ENCODE results near the gene TRIP4. TPM values are rescaled to one million over a fixed set of nuclear protein-coding genes. Genes with fewer than 3 reads are reported as not detected.

TRIP4 gene
- total and polyA plus RNA-seq, 5 donors from 2014 or later, result 26.3 to 47.3 (median 38.2) TPM

DNA sequence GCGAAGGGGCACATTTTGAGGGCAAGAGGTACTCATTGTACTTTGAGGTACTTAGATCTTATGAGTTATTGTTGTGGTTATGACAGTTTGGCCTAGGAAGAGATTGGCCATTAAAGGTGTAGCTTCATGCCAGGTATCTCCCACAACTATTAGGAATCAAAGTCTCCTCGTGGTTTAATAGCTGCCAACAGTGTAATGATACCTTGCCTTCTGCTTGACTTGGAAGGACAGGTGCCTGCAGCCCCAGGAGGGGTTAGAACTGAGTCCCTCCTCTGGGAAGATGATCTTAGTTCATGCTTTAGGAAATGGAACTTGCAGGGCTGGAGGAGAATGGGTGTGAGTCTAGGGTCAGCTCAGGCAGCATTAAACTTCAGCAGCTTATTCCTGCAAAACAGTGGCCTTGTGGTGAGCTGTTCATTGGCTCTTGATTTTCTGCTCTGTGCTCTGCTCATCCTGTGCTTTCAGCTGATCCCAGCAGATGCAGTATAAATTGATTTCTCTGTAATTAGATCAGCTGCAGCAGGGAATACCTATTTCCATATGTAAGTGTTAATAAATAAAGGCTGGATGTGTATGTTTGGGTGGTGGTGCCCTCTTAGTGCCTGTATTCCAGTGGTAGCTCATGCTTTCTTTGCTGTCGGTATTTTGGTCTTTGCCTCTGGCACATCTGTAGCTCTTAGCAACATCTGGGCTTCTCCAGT is 113.2 kb downstream of the TRIP4 start:
- ATAC-seq (ENCODE audit: low read depth in 2 of 2) (no peak), DNase-seq (no peak)
- no peaks in the 10 kb centered on the region for H3K27me3 Mint-ChIP-seq
- H3K9me3 ChIP-seq (ENCODE audit: control insufficient read depth in 2 of 2, low read length in 2 of 2), result no peaks in the 10 kb centered on the region
- H3K36me3 Mint-ChIP-seq, result peaks cover 40% of the 10 kb centered on the region
- no peak overlapping the region for H3K27ac ChIP-seq (ENCODE audit: insufficient read depth, low read length, poor library complexity, severe bottlenecking)
- H3K4me3 Mint-ChIP-seq, result peak overlapping the region in 1 of 4 donors; percentile 15
- H3K4me1 Mint-ChIP-seq, result peaks cover 25 to 77% (median 56%) of the 10 kb centered on the region in 4 donors
- no peaks in the 10 kb centered on the region for H3K9me3 Mint-ChIP-seq
- no peaks in the 10 kb centered on the region for H3K27me3 ChIP-seq (ENCODE audit: control insufficient read depth, insufficient read depth, low read length)
- peak overlapping the region; percentile 42 to 90 (median 78) for H3K27ac Mint-ChIP-seq
- peaks cover 35% of the 10 kb centered on the region for H3K4me1 ChIP-seq (ENCODE audit: control insufficient read depth, insufficient read depth, low read length, poor library complexity, severe bottlenecking)
- H3K4me3 ChIP-seq (ENCODE audit: low read depth, low read length), result no peak overlapping the region
- H3K36me3 ChIP-seq (ENCODE audit: control insufficient read depth, insufficient read depth, low read length), result peaks cover 22% of the 10 kb centered on the region

DNA sequence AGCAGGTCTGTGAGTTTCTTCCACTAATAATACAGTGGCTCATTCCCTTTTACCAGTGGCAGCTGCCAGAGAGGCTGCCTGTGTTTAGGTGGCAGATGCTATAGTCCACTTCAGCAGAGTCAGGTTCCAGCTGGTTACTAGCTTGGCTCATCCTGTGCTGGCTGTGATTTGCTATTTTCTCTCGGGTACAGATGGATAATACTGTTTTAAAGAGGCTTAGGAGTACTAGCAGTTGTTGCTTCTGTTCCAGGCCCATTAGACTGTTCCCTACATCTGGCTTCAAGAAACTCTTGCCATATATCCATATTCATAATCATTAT is 113.7 kb downstream of the TRIP4 start:
- H3K9me3 Mint-ChIP-seq, result no peaks in the 10 kb centered on the region
- H3K27ac ChIP-seq (ENCODE audit: insufficient read depth, low read length, poor library complexity, severe bottlenecking), result no peak overlapping the region
- no peak overlapping the region for H3K4me3 Mint-ChIP-seq

DNA sequence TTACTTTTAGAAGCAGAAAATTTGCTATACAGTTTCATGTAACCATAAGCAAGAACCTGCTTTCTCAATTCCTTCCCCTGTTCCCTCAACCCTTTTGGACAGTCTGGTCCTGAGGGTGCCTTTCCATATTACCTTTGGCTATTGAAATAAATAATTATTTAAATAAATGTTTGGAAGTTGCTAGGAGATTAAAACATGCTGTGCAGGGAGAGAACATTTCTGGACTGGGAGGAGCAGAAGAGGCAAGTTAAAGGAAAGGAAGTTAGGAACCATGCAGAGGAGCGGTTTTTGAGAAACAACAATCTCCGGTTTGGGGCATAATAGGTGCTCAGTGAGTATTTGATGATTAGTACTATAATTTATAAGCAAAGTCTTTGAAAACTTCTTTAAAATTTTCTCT is 114.5 kb downstream of the TRIP4 start:
- no peaks in the 10 kb centered on the region for H3K9me3 Mint-ChIP-seq
- H3K36me3 ChIP-seq (ENCODE audit: control insufficient read depth, insufficient read depth, low read length), result peaks cover 20% of the 10 kb centered on the region
- H3K4me1 Mint-ChIP-seq, result peaks cover 19 to 74% (median 52%) of the 10 kb centered on the region in 4 donors
- no peaks in the 10 kb centered on the region for H3K27me3 Mint-ChIP-seq
- ATAC-seq (ENCODE audit: low read depth in 2 of 2), result no peak
- H3K9me3 ChIP-seq (ENCODE audit: control insufficient read depth in 2 of 2, low read length in 2 of 2), result no peaks in the 10 kb centered on the region
- H3K4me1 ChIP-seq (ENCODE audit: control insufficient read depth, insufficient read depth, low read length, poor library complexity, severe bottlenecking), result peaks cover 35% of the 10 kb centered on the region
- H3K27me3 ChIP-seq (ENCODE audit: control insufficient read depth, insufficient read depth, low read length), result no peaks in the 10 kb centered on the region
- H3K27ac ChIP-seq (ENCODE audit: insufficient read depth, low read length, poor library complexity, severe bottlenecking), result peak overlapping the region; percentile 66
- DNase-seq, result no peak
- H3K27ac Mint-ChIP-seq, result peak overlapping the region; percentile 76 to 99 (median 90)
- peak overlapping the region in 1 of 4 donors; percentile 2 for H3K4me3 Mint-ChIP-seq
- peaks cover 35% of the 10 kb centered on the region for H3K36me3 Mint-ChIP-seq
- H3K4me3 ChIP-seq (ENCODE audit: low read depth, low read length), result peak overlapping the region; percentile 4

More for the DNA sequence above, 113.7 kb downstream of the TRIP4 start:
- Histone ChIP-seq H3K4me3 (ENCODE audit: low read depth, low read length) (no peak overlapping the region), H3K9me3 (ENCODE audit: control insufficient read depth in 2 of 2, low read length in 2 of 2) (no peaks in the 10 kb centered on the region), H3K27me3 (ENCODE audit: control insufficient read depth, insufficient read depth, low read length) (no peaks in the 10 kb centered on the region), H3K4me1 (ENCODE audit: control insufficient read depth, insufficient read depth, low read length, poor library complexity, severe bottlenecking) (peaks cover 35% of the 10 kb centered on the region), H3K36me3 (ENCODE audit: control insufficient read depth, insufficient read depth, low read length) (peaks cover 20% of the 10 kb centered on the region)
- peaks cover 36% of the 10 kb centered on the region for H3K36me3 Mint-ChIP-seq
- H3K27me3 Mint-ChIP-seq, result no peaks in the 10 kb centered on the region
- peak overlapping the region; percentile 42 to 90 (median 78) for H3K27ac Mint-ChIP-seq
- H3K4me1 Mint-ChIP-seq, result peaks cover 20 to 73% (median 53%) of the 10 kb centered on the region in 4 donors
- ATAC-seq (ENCODE audit: low read depth in 2 of 2) (no peak), DNase-seq (no peak)

DNA sequence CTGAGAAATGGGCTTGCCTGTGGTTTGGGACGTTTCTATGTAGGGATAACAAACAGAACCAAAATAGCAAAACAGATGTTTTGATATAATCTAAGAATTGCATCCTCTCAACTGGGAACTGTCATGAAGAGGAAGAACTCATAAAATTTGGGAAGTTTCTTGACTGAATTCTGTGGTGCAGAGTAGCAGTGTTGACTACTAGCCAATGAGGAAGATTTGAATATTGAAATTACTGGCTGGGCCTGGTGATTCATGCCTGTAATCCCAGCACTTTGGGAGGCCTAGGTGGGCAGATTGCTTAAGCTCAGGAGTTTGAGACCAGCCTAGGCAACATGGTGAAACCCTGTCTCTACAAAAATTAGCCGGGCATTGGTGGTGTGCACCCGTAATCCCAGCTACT is 114.9 kb downstream of the TRIP4 start:
- Histone ChIP-seq H3K27me3 (ENCODE audit: control insufficient read depth, insufficient read depth, low read length) (no peaks in the 10 kb centered on the region), H3K4me1 (ENCODE audit: control insufficient read depth, insufficient read depth, low read length, poor library complexity, severe bottlenecking) (peaks cover 35% of the 10 kb centered on the region), H3K4me3 (ENCODE audit: low read depth, low read length) (no peak overlapping the region), H3K36me3 (ENCODE audit: control insufficient read depth, insufficient read depth, low read length) (peaks cover 20% of the 10 kb centered on the region), H3K9me3 (ENCODE audit: control insufficient read depth in 2 of 2, low read length in 2 of 2) (no peaks in the 10 kb centered on the region), H3K27ac (ENCODE audit: insufficient read depth, low read length, poor library complexity, severe bottlenecking) (peak overlapping the region; percentile 66)
- Mint-ChIP-seq H3K4me1 (peaks cover 22 to 77% (median 55%) of the 10 kb centered on the region in 4 donors), H3K4me3 (peak overlapping the region in 3 of 4 donors; percentile 11 to 39 (median 24)), H3K27me3 (no peaks in the 10 kb centered on the region), H3K27ac (peak overlapping the region; percentile 76 to 99 (median 90)), H3K36me3 (peaks cover 36% of the 10 kb centered on the region), H3K9me3 (no peaks in the 10 kb centered on the region)
- no peak for ATAC-seq (ENCODE audit: low read depth in 2 of 2)
- no peak for DNase-seq

DNA sequence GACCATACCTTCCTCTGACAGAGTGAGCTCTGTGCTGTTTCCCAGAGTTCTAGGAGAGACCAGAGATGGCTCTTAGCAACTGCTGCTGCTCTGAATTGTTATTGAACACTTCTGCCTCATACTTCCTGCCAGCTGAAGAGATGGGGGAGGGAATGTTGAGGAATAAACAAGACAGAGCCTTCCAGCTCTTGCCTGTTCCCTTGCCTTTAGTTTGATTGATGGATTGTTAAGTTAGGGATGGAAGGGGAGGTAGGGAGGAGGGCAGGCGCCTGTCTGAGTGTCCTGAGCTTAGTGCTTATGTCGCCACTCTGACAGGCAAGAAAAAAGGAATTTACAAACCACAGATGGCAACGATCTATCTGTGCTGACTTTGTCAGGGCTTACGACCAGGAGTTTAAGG is 115.6 kb downstream of the TRIP4 start:
- Histone ChIP-seq H3K9me3 (ENCODE audit: control insufficient read depth in 2 of 2, low read length in 2 of 2) (no peaks in the 10 kb centered on the region), H3K36me3 (ENCODE audit: control insufficient read depth, insufficient read depth, low read length) (peaks cover 20% of the 10 kb centered on the region), H3K27me3 (ENCODE audit: control insufficient read depth, insufficient read depth, low read length) (no peaks in the 10 kb centered on the region), H3K27ac (ENCODE audit: insufficient read depth, low read length, poor library complexity, severe bottlenecking) (peak overlapping the region; percentile 66), H3K4me3 (ENCODE audit: low read depth, low read length) (peak overlapping the region; percentile 56), H3K4me1 (ENCODE audit: control insufficient read depth, insufficient read depth, low read length, poor library complexity, severe bottlenecking) (peaks cover 35% of the 10 kb centered on the region)
- Mint-ChIP-seq H3K4me3 (peak overlapping the region in 3 of 4 donors; percentile 11 to 74 (median 39)), H3K4me1 (peaks cover 29 to 80% (median 59%) of the 10 kb centered on the region in 4 donors), H3K36me3 (peaks cover 41% of the 10 kb centered on the region), H3K27ac (peak overlapping the region; percentile 76 to 99 (median 90)), H3K9me3 (no peaks in the 10 kb centered on the region), H3K27me3 (no peaks in the 10 kb centered on the region)
- peak in 2 of 3 donors; percentile 8 to 24 for DNase-seq
- ATAC-seq (ENCODE audit: low read depth in 2 of 2), result peak in 1 of 2 donors; percentile 41

DNA sequence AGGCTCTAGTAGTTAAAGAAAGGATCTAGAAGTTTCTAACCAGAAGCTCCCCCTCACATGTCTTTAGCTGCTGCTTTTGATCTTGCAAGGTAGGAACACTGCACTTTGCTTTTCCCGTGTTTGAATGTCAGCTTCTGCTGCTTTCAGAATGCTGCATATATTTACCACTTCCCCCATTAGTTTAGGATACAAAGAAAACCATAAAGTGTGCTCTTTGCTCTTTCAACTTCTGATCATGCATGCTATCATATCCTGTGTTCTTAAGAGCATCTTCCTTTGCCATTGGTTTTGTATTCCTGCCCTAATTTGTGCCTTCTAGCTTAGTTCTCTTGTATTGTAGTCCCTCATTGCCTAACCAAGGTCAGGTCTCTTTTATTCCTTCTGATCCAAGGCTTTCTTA is 116.0 kb downstream of the TRIP4 start:
- peaks cover 39% of the 10 kb centered on the region for H3K36me3 Mint-ChIP-seq
- peak overlapping the region; percentile 56 for H3K4me3 ChIP-seq (ENCODE audit: low read depth, low read length)

More for the DNA sequence above, 116.0 kb downstream of the TRIP4 start:
- Histone ChIP-seq H3K27me3 (ENCODE audit: control insufficient read depth, insufficient read depth, low read length) (no peaks in the 10 kb centered on the region), H3K27ac (ENCODE audit: insufficient read depth, low read length, poor library complexity, severe bottlenecking) (peak overlapping the region; percentile 66), H3K4me1 (ENCODE audit: control insufficient read depth, insufficient read depth, low read length, poor library complexity, severe bottlenecking) (peaks cover 35% of the 10 kb centered on the region), H3K9me3 (ENCODE audit: control insufficient read depth in 2 of 2, low read length in 2 of 2) (no peaks in the 10 kb centered on the region), H3K36me3 (ENCODE audit: control insufficient read depth, insufficient read depth, low read length) (peaks cover 20% of the 10 kb centered on the region)
- Mint-ChIP-seq H3K4me1 (peaks cover 30 to 76% (median 57%) of the 10 kb centered on the region in 4 donors), H3K9me3 (no peaks in the 10 kb centered on the region), H3K4me3 (peak overlapping the region; percentile 10 to 74 (median 25)), H3K27me3 (no peaks in the 10 kb centered on the region), H3K27ac (peak overlapping the region; percentile 76 to 99 (median 90))
- ATAC-seq (ENCODE audit: low read depth in 2 of 2) (peak; percentile 23 to 33), DNase-seq (peak in 2 of 3 donors; percentile 5 to 47)
